Hepatocyte (in vitro differentiated cells): Measurements from ENCODE around the gene SLC2A13. TPM values are rescaled to one million over a fixed set of nuclear protein-coding genes. Genes with fewer than 3 reads are reported as not detected.

ENCODE experiments used
- DNase-seq: peaks from one replicate; pipeline ENCODE4 v3.0.0-alpha.2; 2016; ENCODE audit warnings: low spot score
- H2AFZ ChIP-seq: fragments of 200-600 bp; sonication (generic); 2 replicates; pipeline ENCODE4 v1.6.0; 2016; ENCODE audit warnings: antibody characterized with exemption, mild to moderate bottlenecking
- H3K27ac ChIP-seq: fragments of 200-600 bp; sonication (generic); 2 replicates; pipeline ENCODE4 v1.5.1; 2016; ENCODE audit warnings: mild to moderate bottlenecking
- H3K27me3 ChIP-seq: fragments of 200-600 bp; sonication (generic); 2 replicates; pipeline ENCODE4 v1.6.1; 2016
- H3K36me3 ChIP-seq: fragments of 200-600 bp; sonication (generic); replicated peaks from 2 replicates; pipeline ENCODE4 v1.5.1; 2016; ENCODE audit warnings: low read depth; ENCODE audit not compliant: insufficient read depth
- H3K4me1 ChIP-seq: fragments of 200-600 bp; sonication (generic); 2 replicates; pipeline ENCODE4 v1.5.1; 2016; ENCODE audit warnings: mild to moderate bottlenecking, moderate library complexity; ENCODE audit not compliant: insufficient read depth
- H3K4me2 ChIP-seq: fragments of 200-600 bp; sonication (generic); 2 replicates; pipeline ENCODE4 v1.6.0; 2016
- H3K4me3 ChIP-seq: fragments of 200-600 bp; sonication (generic); 2 replicates; pipeline ENCODE4 v1.5.1; 2016; ENCODE audit warnings: mild to moderate bottlenecking
- H3K79me2 ChIP-seq: fragments of 200-600 bp; sonication (generic); 2 replicates; pipeline ENCODE4 v1.6.0; 2017; ENCODE audit warnings: mild to moderate bottlenecking
- H3K9me2 ChIP-seq: fragments of 200-600 bp; sonication (generic); replicated peaks from 2 replicates; pipeline ENCODE4 v1.6.0; 2017; ENCODE audit warnings: mild to moderate bottlenecking; ENCODE audit not compliant: insufficient read depth
- H3K9me3 ChIP-seq: fragments of 200-600 bp; sonication (generic); 2 replicates; pipeline ENCODE4 v1.5.1; 2016; ENCODE audit warnings: low read depth, mild to moderate bottlenecking
- H4K20me1 ChIP-seq: fragments of 200-600 bp; sonication (generic); 2 replicates; pipeline ENCODE4 v1.6.0; 2016; ENCODE audit warnings: mild to moderate bottlenecking; ENCODE audit not compliant: insufficient read depth, poor library complexity, severe bottlenecking
- EZH2 ChIP-seq: fragments of 200-600 bp; sonication (generic); IDR thresholded peaks from 2 replicates; pipeline ENCODE4 v1.6.1; 2016; ENCODE audit warnings: antibody characterized with exemption, mild to moderate bottlenecking, borderline replicate concordance
- EZH2phosphoT487 ChIP-seq: fragments of 200-600 bp; sonication (generic); IDR thresholded peaks from one replicate; pipeline ENCODE4 v1.6.1; 2018; ENCODE audit warnings: antibody characterized with exemption, mild to moderate bottlenecking, low read depth, moderate library complexity; ENCODE audit not compliant: unreplicated experiment, severe bottlenecking
- WGBS: methylation state at CpG from one replicate; pipeline ENCODE4 v1.1.6; 2016; ENCODE audit warnings: low lambda C conversion rate; ENCODE audit errors: missing lambda C conversion rate; 5-methylcytosine and 5-hydroxymethylcytosine counted together
- polyA plus RNA-seq: library from polyadenylated mRNA; unstranded; fragments of >200 nt; fragmentation: Nextera tagmentation; extraction: Ambion mirVana; gene quantifications from 2 replicates; pipeline ENCODE4 v1.2.1, GENCODE V29; 2016
- total RNA-seq: library from RNA; depleted of rRNA; stranded (reverse); fragments of >200 nt; gene quantifications from 2 replicates; pipeline ENCODE4 v1.2.3, GENCODE V29; 2014
- TF ChIP-seq, protein P1 (sequence below): fragments of 200-600 bp; sonication (generic); IDR thresholded peaks from 2 replicates; pipeline ENCODE4 v1.5.1; 2016; ENCODE audit warnings: antibody characterized with exemption, mild to moderate bottlenecking; ENCODE audit not compliant: poor library complexity

SLC2A13 gene
- total and polyA plus RNA-seq, 2 experiments from 2014 or later: 12.1 to 21.1 TPM

DNA sequence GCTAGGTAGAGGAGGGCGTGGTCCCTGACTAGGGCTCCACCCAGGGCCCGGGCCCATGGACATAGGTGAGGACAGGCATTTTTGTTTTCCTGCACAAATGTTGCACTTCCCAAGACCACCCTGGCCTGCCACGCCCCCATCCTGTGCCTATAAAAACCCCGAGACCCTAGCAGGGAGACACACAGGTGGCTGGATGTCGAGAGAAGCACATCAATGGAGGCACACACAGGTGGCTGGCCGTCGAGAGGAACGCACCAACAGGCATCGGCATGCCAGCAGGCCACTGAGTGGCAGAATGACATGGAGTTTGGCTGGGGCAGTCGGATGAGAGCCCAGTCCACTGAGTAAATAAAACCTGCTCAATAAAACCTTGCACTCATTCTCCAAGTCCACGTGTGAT, 328.4 kb downstream of the SLC2A13 start:
- DNase-seq: no peak
- TF ChIP-seq EZH2phosphoT487: no peak
- TF ChIP-seq, protein P1, sequence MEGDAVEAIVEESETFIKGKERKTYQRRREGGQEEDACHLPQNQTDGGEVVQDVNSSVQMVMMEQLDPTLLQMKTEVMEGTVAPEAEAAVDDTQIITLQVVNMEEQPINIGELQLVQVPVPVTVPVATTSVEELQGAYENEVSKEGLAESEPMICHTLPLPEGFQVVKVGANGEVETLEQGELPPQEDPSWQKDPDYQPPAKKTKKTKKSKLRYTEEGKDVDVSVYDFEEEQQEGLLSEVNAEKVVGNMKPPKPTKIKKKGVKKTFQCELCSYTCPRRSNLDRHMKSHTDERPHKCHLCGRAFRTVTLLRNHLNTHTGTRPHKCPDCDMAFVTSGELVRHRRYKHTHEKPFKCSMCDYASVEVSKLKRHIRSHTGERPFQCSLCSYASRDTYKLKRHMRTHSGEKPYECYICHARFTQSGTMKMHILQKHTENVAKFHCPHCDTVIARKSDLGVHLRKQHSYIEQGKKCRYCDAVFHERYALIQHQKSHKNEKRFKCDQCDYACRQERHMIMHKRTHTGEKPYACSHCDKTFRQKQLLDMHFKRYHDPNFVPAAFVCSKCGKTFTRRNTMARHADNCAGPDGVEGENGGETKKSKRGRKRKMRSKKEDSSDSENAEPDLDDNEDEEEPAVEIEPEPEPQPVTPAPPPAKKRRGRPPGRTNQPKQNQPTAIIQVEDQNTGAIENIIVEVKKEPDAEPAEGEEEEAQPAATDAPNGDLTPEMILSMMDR: no peak
- TF ChIP-seq EZH2: no peak
- no peak overlapping the region for H3K4me2 ChIP-seq
- no peaks in the 10 kb centered on the region for H3K4me1 ChIP-seq
- no peaks in the 10 kb centered on the region for H3K9me2 ChIP-seq
- H3K9me3 ChIP-seq: no peaks in the 10 kb centered on the region
- H3K79me2 ChIP-seq: no peaks in the 10 kb centered on the region
- no peak overlapping the region for H2AFZ ChIP-seq
- no peaks in the 10 kb centered on the region for H3K27me3 ChIP-seq
- no peaks in the 10 kb centered on the region for H4K20me1 ChIP-seq
- no peak overlapping the region for H3K4me3 ChIP-seq
- 94% methylated on average over 11 of the region's 11 CpGs for WGBS
- H3K36me3 ChIP-seq: no peaks in the 10 kb centered on the region
- H3K27ac ChIP-seq: no peak overlapping the region

DNA sequence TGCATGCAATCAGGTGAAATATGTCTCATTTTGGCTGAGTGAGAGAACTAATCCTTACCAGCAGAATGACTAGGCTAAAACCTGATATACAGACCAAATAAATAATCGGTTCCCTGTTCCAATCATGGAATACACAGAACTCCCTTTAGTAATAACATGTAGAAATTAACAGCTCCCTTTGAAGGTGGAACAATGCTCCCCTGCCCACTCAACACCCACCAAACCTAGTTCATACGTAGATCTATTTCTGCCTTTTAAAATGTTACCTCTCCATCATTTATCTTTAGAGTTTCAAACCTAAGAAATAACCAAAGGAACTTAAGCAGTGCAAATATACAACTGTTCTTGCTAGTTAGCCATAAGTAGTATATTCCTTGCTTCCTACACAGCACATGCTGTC, 332.6 kb downstream of the SLC2A13 start:
- TF ChIP-seq, protein P1: no peak
- TF ChIP-seq EZH2phosphoT487 (no peak), EZH2 (no peak)
- H3K79me2 ChIP-seq: no peaks in the 10 kb centered on the region
- no peaks in the 10 kb centered on the region for H3K36me3 ChIP-seq
- 95% methylated on average over 2 of the region's 2 CpGs for WGBS
- no peak overlapping the region for H3K4me2 ChIP-seq
- no peaks in the 10 kb centered on the region for H3K27me3 ChIP-seq
- no peaks in the 10 kb centered on the region for H3K9me2 ChIP-seq
- H3K9me3 ChIP-seq: no peaks in the 10 kb centered on the region
- no peak overlapping the region for H2AFZ ChIP-seq
- no peak overlapping the region for H3K27ac ChIP-seq
- DNase-seq: no peak
- no peak overlapping the region for H3K4me3 ChIP-seq
- H4K20me1 ChIP-seq: no peaks in the 10 kb centered on the region
- no peaks in the 10 kb centered on the region for H3K4me1 ChIP-seq

DNA sequence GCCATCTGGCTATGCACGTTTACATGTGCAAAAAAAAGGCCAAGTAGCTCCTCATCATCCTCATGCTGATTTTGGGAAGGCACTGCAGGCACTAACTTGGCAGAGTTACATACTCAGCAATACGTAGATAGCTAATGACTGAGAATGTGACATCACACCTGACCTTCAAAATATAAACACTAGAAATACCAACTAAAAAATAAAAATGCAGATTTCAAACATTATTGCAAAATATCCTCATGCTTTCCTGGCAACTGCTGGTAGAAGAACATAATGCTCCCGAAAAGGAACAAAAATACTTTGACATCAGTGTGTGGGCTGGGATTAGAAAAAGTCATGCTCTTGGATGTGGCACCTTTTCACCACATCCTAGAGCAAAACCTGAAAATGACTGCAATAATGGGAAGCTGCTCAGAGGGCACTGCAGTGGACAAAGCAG, 333.0 kb downstream of the SLC2A13 start:
- Histone ChIP-seq H4K20me1 (no peaks in the 10 kb centered on the region), H3K4me1 (no peaks in the 10 kb centered on the region), H2AFZ (no peak overlapping the region), H3K4me3 (no peak overlapping the region), H3K4me2 (no peak overlapping the region), H3K27me3 (no peaks in the 10 kb centered on the region), H3K79me2 (no peaks in the 10 kb centered on the region), H3K36me3 (no peaks in the 10 kb centered on the region), H3K27ac (no peak overlapping the region), H3K9me2 (no peaks in the 10 kb centered on the region), H3K9me3 (no peaks in the 10 kb centered on the region)
- 87% methylated on average over 3 of the region's 3 CpGs for WGBS
- no peak for DNase-seq
- TF ChIP-seq, protein P1: no peak
- TF ChIP-seq EZH2 (no peak), EZH2phosphoT487 (no peak)

DNA sequence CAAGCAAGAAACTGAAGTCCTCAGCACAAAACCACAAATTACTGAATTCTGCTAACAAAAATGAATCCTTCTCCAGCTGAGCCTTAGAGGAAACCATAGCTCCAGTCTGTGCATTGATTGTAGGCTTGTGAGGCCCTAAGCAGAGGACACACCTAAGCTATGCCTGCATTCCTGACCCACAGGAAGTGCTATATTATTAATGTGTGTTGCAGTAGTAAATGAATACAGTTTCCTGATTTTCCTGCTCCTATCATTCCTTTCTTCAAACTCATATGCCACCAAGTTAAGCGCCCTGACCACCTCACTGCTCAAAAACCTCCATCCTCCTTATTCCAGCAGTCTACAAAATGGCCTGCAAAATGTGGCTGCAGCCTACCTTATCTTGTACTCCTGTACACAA, 334.4 kb downstream of the SLC2A13 start:
- H3K9me2 ChIP-seq: no peaks in the 10 kb centered on the region
- H3K4me3 ChIP-seq: no peak overlapping the region
- H3K36me3 ChIP-seq: no peaks in the 10 kb centered on the region
- no peak for DNase-seq
- TF ChIP-seq EZH2 (no peak), EZH2phosphoT487 (no peak)
- TF ChIP-seq, protein P1: no peak
- no peak overlapping the region for H3K4me2 ChIP-seq
- no peaks in the 10 kb centered on the region for H3K4me1 ChIP-seq
- H3K27me3 ChIP-seq: no peaks in the 10 kb centered on the region
- H2AFZ ChIP-seq: no peak overlapping the region
- no peaks in the 10 kb centered on the region for H4K20me1 ChIP-seq
- H3K79me2 ChIP-seq: no peaks in the 10 kb centered on the region
- H3K27ac ChIP-seq: no peak overlapping the region
- no peaks in the 10 kb centered on the region for H3K9me3 ChIP-seq
- 95% methylated on average over 1 of the region's 1 CpG for WGBS
